HG03103 (cell line): ENCODE results near the gene CCDC92.

Experiments
- ATAC-seq: cut with Tn5 transposase; IDR thresholded peaks from one replicate; pipeline ENCODE4 v1.9.1; 2021; ENCODE audit warnings: low read depth; ENCODE audit not compliant: unreplicated experiment

Gene CCDC92

GRCh38 chr12:123982269-123982668 lies 9.6 kb upstream of the CCDC92 start:
- no peak for ATAC-seq

GRCh38 chr12:123979566-123979965 lies 6.9 kb upstream of the CCDC92 start:
- ATAC-seq: no peak

- ATAC-seq: no peak
These were observed 3.7 kb upstream of the CCDC92 start for GRCh38 chr12:123976227-123976826.

GRCh38 chr12:123973552-123974341 lies 1.1 kb upstream of the CCDC92 start:
- no peak for ATAC-seq

GRCh38 chr12:123971770-123972456 lies 718 bp downstream of the CCDC92 start:
- ATAC-seq: no peak

GRCh38 chr12:123971449-123971769 lies 1.2 kb downstream of the CCDC92 start:
- ATAC-seq: no peak

- ATAC-seq: no peak
These were observed 5.5 kb downstream of the CCDC92 start for GRCh38 chr12:123967121-123967586.

GRCh38 chr12:123966596-123966995 lies 6.0 kb downstream of the CCDC92 start:
- no peak for ATAC-seq

GRCh38 chr12:123965382-123965781 lies 7.2 kb downstream of the CCDC92 start:
- no peak for ATAC-seq

- no peak for ATAC-seq
These were observed 8.8 kb downstream of the CCDC92 start for GRCh38 chr12:123963821-123964220.

GRCh38 chr12:123962513-123962912 lies 10.1 kb downstream of the CCDC92 start:
- ATAC-seq: no peak

GRCh38 chr12:123961585-123962345 lies 10.9 kb downstream of the CCDC92 start:
- no peak for ATAC-seq

GRCh38 chr12:123960856-123961255 lies 11.8 kb downstream of the CCDC92 start:
- no peak for ATAC-seq

- ATAC-seq: no peak
These were observed 12.4 kb downstream of the CCDC92 start for GRCh38 chr12:123960029-123960735.

- ATAC-seq: no peak
These were observed 13.8 kb downstream of the CCDC92 start for GRCh38 chr12:123958876-123959275.

GRCh38 chr12:123958462-123958861 lies 14.2 kb downstream of the CCDC92 start:
- ATAC-seq: no peak

- ATAC-seq: no peak
These were observed 15.4 kb downstream of the CCDC92 start for GRCh38 chr12:123957196-123957595.

- no peak for ATAC-seq
These were observed 16.4 kb downstream of the CCDC92 start for GRCh38 chr12:123956249-123956648.

- ATAC-seq: no peak
These were observed 17.8 kb downstream of the CCDC92 start for GRCh38 chr12:123954647-123955350.

- ATAC-seq: no peak
These were observed 20.6 kb downstream of the CCDC92 start for GRCh38 chr12:123952037-123952436.
